T-helper 2 cell (primary cell): Measurements from ENCODE around the gene POLRMT.
"Not testable (repeated sequence)": the region's sequence is repeated elsewhere in the genome, so short reads cannot be mapped to it uniquely, and the experiment has no call there.

Experiments used
- DNase-seq, 5 experiments: peaks; one replicate each; pipeline versions ENCODE4 v3.0.0 to v3.0.0-alpha.2; 2012 to 2022
- total RNA-seq, 2 donors: gene quantifications; one replicate each; lab custom pipeline; 2026; lab: John Stamatoyannopoulos, UW

POLRMT gene
- total RNA-seq = 62.0 to 65.1 reads per million in 2 donors

- DNase-seq = peak; percentile 89 to 99 (median 94)
These were observed at the start of gene POLRMT for GRCh38 chr19:633068-633785. Gene POLRMT, minus strand, starts transcription at chr19:633537. Its CDS starts 25 bp downstream, at chr19:633512.

GRCh38 chr19:682678-683320, 49.5 kb upstream of the POLRMT start:
- no peak for DNase-seq

GRCh38 chr19:681029-682019, 48.0 kb upstream of the POLRMT start:
- peak in 4 of 5 experiments; percentile 37 to 90 (median 86) for DNase-seq

- peak; percentile 97 to 100 (median 100) for DNase-seq
These were observed 47.1 kb upstream of the POLRMT start for GRCh38 chr19:680287-681028.

- DNase-seq = peak in 1 of 5 experiments; percentile 51
These were observed 46.3 kb upstream of the POLRMT start for GRCh38 chr19:679418-680286.

- DNase-seq = no peak
These were observed 45.6 kb upstream of the POLRMT start for GRCh38 chr19:678791-679388.

- no peak for DNase-seq
These were observed 44.5 kb upstream of the POLRMT start for GRCh38 chr19:677601-678436.

- no peak for DNase-seq
These were observed 43.9 kb upstream of the POLRMT start for GRCh38 chr19:677201-677600.

GRCh38 chr19:676339-677105, 43.2 kb upstream of the POLRMT start, which contains the start of gene FSTL3:
Gene FSTL3, plus strand, starts transcription at chr19:676392. Its CDS starts 32 bp downstream, at chr19:676424.
- DNase-seq = no peak

- no peak for DNase-seq
These were observed 42.6 kb upstream of the POLRMT start for GRCh38 chr19:676007-676338.

- DNase-seq = no peak
These were observed 41.2 kb upstream of the POLRMT start for GRCh38 chr19:674282-675151.

GRCh38 chr19:670609-671075, 37.3 kb upstream of the POLRMT start:
- no peak for DNase-seq

GRCh38 chr19:668675-669434, 35.5 kb upstream of the POLRMT start:
- DNase-seq = not testable (repeated sequence)

GRCh38 chr19:666985-667573, 33.7 kb upstream of the POLRMT start:
- DNase-seq = not testable (repeated sequence)

- peak; percentile 62 to 78 (median 73) for DNase-seq
These were observed 31.6 kb upstream of the POLRMT start for GRCh38 chr19:664913-665443.

GRCh38 chr19:663682-664117, 30.4 kb upstream of the POLRMT start:
- no peak for DNase-seq
